Endodermal cell (in vitro differentiated cells): ENCODE data around the gene HTD2. TPM values are rescaled to one million over a fixed set of nuclear protein-coding genes. Genes with fewer than 3 reads are reported as not detected.

ENCODE experiments used
- DNase-seq: peaks from one replicate; pipeline ENCODE4 v3.0.0-alpha.2; 2017
- H3K27ac ChIP-seq: 2 replicates; pipeline ENCODE4 v1.5.1; 2013; ENCODE audit warnings: mild to moderate bottlenecking, low read depth, low read length, moderate library complexity
- H3K27me3 ChIP-seq: 2 replicates; pipeline ENCODE4 v1.6.1; 2013; ENCODE audit warnings: mild to moderate bottlenecking, low read length, moderate library complexity; ENCODE audit not compliant: insufficient read depth, control insufficient read depth, poor library complexity, severe bottlenecking
- H3K36me3 ChIP-seq: 2 replicates; pipeline ENCODE4 v1.7.0; 2013; ENCODE audit warnings: mild to moderate bottlenecking, low read length, moderate library complexity; ENCODE audit not compliant: control insufficient read depth, insufficient read depth
- H3K4me1 ChIP-seq: one replicate; pipeline ENCODE4 v1.7.0; 2013; ENCODE audit warnings: low read length; ENCODE audit not compliant: control insufficient read depth, insufficient read depth
- H3K4me3 ChIP-seq: 2 replicates; pipeline ENCODE4 v1.5.1; 2013; ENCODE audit warnings: mild to moderate bottlenecking, low read length, moderate library complexity
- H3K9ac ChIP-seq: 2 replicates; pipeline ENCODE4 v1.6.1; 2013; ENCODE audit warnings: mild to moderate bottlenecking, low read length, moderate library complexity; ENCODE audit not compliant: poor library complexity, severe bottlenecking; ENCODE audit errors: extremely low read depth
- H3K9me3 ChIP-seq: 2 replicates; pipeline ENCODE4 v1.6.1; 2013; ENCODE audit warnings: mild to moderate bottlenecking, low read length, moderate library complexity; ENCODE audit not compliant: control insufficient read depth
- H3K27ac Mint-ChIP-seq: 2 replicates; pipeline ENCODE4 v1.8.0; 2020; ENCODE audit warnings: mixed read lengths
- H3K27me3 Mint-ChIP-seq: 2 replicates; pipeline ENCODE4 v1.8.0; 2021; ENCODE audit warnings: mild to moderate bottlenecking, mixed read lengths; ENCODE audit not compliant: insufficient read depth
- H3K36me3 Mint-ChIP-seq: 2 replicates; pipeline ENCODE4 v1.8.0; 2020; ENCODE audit warnings: low read depth, mixed read lengths
- H3K4me1 Mint-ChIP-seq: 2 replicates; pipeline ENCODE4 v1.8.0; 2020; ENCODE audit warnings: mixed read lengths
- H3K4me3 Mint-ChIP-seq: 2 replicates; pipeline ENCODE4 v1.8.0; 2020; ENCODE audit warnings: mild to moderate bottlenecking, moderate library complexity, mixed read lengths
- H3K9me3 Mint-ChIP-seq: 2 replicates; pipeline ENCODE4 v1.8.0; 2020; ENCODE audit warnings: mild to moderate bottlenecking, mixed read lengths
- CTCF ChIP-seq: fragments of 200-600 bp; sonication (generic); conservative IDR thresholded peaks from 2 replicates; pipeline ENCODE4 v1.5.0; 2021; ENCODE audit warnings: antibody characterized with exemption, mild to moderate bottlenecking
- WGBS, 2 experiments: methylation state at CpG; one replicate each; pipeline versions ENCODE4 v1.1.5 to v1.1.7; 2013; ENCODE audit warnings: missing lambda C conversion rate in 2 of 2, mixed read lengths in 1 of 2; ENCODE audit not compliant: insufficient coverage in 1 of 2, insufficient read length in 1 of 2; 5-methylcytosine and 5-hydroxymethylcytosine counted together
- total RNA-seq, 2 donors: library from RNA; stranded (reverse); fragmentation: NEBNext Ultra II Directional in 1 of 2; extraction: Animal tissue kit (Norgen Biotek cat#: 25700) in 1 of 2; gene quantifications; 2 replicates in 1 of 2; 3 replicates in 1 of 2; pipeline ENCODE4 v1.2.1, GENCODE V29; 2021

HTD2 gene
- total RNA-seq, 2 donors from 2014 or later, result 10.5 to 13.7 TPM

DNA sequence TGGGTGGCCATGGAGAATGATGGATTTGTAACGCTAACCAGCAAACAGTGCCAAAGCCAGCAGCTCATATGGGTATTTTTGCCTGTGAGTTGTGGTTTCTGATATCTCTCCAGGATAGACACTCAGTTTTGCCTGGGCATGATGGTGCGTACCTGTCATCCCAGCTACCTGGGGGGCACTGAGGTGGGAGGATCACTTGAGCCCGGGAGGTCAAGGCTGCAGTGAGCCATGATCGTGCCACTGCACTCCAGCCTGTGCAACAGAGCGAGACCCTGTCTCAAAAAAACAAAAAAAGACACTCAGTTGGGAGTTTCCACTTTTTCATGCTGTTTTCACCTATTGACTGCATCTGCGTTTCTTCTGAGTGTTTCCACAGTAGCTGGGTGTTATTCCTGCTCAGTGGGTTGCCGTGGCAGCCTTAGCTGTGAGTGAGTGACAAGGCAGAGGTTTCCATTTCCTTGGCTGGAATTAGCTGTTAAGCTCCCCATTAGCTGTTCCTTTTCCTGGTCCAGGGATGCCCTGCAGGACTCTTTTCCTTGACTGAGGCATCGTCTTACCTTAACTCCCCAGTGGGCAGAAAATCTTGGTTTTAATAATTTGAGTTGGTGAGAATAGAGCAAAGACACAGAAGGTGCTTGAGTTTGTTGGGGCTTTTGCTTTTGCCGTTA lies 14.5 kb upstream of the HTD2 start:
- 81 to 82% methylated on average over 8 to 9 of the region's 9 CpGs for WGBS, 2 experiments
- Histone ChIP-seq H3K4me3 (no peak overlapping the region), H3K36me3 (no peaks in the 10 kb centered on the region), H3K9me3 (no peaks in the 10 kb centered on the region), H3K4me1 (no peaks in the 10 kb centered on the region), H3K27me3 (no peaks in the 10 kb centered on the region), H3K9ac (no peak overlapping the region), H3K27ac (no peak overlapping the region)
- H3K27ac Mint-ChIP-seq, result no peak overlapping the region
- H3K36me3 Mint-ChIP-seq, result peaks cover 48% of the 10 kb centered on the region
- H3K4me3 Mint-ChIP-seq, result no peak overlapping the region
- no peaks in the 10 kb centered on the region for H3K4me1 Mint-ChIP-seq
- H3K9me3 Mint-ChIP-seq, result peaks cover 31% of the 10 kb centered on the region
- TF ChIP-seq CTCF, result no peak
- no peaks in the 10 kb centered on the region for H3K27me3 Mint-ChIP-seq
- no peak for DNase-seq

DNA sequence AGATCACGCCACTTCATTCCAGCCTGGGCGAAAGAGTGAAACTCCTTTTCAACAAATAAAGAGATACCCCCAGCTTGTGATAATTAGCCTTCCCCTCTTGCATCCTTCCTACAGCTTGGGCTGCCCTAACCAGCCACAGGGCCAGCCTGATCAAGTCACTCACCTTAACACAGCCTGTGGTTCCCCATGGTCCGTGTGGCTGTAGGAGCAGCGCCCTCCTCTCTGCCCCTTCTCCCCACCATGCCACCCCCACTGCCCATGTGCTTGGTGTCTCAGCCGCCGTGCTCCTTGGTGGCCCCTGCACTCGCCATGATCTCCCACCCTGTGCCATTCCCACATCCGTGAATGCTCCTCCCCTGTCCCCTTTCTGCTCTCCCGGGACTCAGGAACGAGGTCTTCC lies 13.5 kb upstream of the HTD2 start:
- DNase-seq, result no peak
- TF ChIP-seq CTCF, result no peak
- no peak overlapping the region for H3K27ac Mint-ChIP-seq
- Histone ChIP-seq H3K9ac (no peak overlapping the region), H3K4me3 (no peak overlapping the region), H3K27ac (no peak overlapping the region), H3K9me3 (no peaks in the 10 kb centered on the region), H3K4me1 (no peaks in the 10 kb centered on the region), H3K36me3 (no peaks in the 10 kb centered on the region), H3K27me3 (no peaks in the 10 kb centered on the region)
- H3K27me3 Mint-ChIP-seq, result no peaks in the 10 kb centered on the region
- H3K4me3 Mint-ChIP-seq, result no peak overlapping the region
- peaks cover 43% of the 10 kb centered on the region for H3K36me3 Mint-ChIP-seq
- 89 to 100% methylated on average over 6 to 10 of the region's 10 CpGs for WGBS, 2 experiments
- H3K4me1 Mint-ChIP-seq, result no peaks in the 10 kb centered on the region
- H3K9me3 Mint-ChIP-seq, result peaks cover 31% of the 10 kb centered on the region

GRCh38 chr3:58293516-58293915 lies 12.8 kb upstream of the HTD2 start:
- Mint-ChIP-seq H3K27ac (no peak overlapping the region), H3K36me3 (peaks cover 36% of the 10 kb centered on the region), H3K9me3 (peaks cover 27% of the 10 kb centered on the region), H3K4me1 (no peaks in the 10 kb centered on the region), H3K27me3 (no peaks in the 10 kb centered on the region), H3K4me3 (no peak overlapping the region)
- no peak overlapping the region for H3K27ac ChIP-seq
- H3K4me1 ChIP-seq, result no peaks in the 10 kb centered on the region
- no peaks in the 10 kb centered on the region for H3K27me3 ChIP-seq
- no peaks in the 10 kb centered on the region for H3K9me3 ChIP-seq
- no peaks in the 10 kb centered on the region for H3K36me3 ChIP-seq
- no peak for DNase-seq
- WGBS, 2 experiments, result 56 to 82% methylated on average over 2 to 9 of the region's 9 CpGs
- no peak overlapping the region for H3K4me3 ChIP-seq
- H3K9ac ChIP-seq, result no peak overlapping the region
- TF ChIP-seq CTCF, result no peak
